ENCODE results near the gene ZSWIM4.
A peak's percentile ranks its signal among the peaks of the same experiment; 100 is the strongest.
"Not testable (repeated sequence)": the region's sequence is repeated elsewhere in the genome, so short reads cannot be mapped to it uniquely, and the experiment has no call there.

The ZSWIM4 gene

DNA sequence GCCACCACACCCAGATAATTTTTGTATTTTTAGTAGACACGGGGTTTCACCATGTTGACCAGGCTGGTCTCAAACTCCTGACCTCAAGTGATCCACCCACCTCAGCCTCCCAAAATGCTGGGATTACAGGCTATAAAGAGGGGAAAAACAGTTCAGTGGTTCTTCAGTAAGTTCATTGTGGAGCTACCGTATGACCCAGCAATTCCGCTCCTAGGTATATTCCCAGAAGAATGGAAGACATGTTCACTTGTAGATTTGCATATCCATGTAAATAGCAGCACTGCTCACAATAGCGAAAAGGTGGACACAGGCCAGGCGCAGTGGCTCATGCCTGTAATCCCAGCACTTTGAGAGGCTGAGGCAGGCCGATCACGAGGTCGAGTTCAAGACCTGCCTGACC lies 15.4 kb upstream of the ZSWIM4 start:
- H3K9me3 ChIP-seq (ENCODE audit: control insufficient read depth in 1 of 2, low read length in 2 of 2); H3K27ac ChIP-seq (ENCODE audit: low read length); H3K27me3 ChIP-seq (ENCODE audit: low read depth, low read length); H3K4me3 ChIP-seq (ENCODE audit: low read depth in 1 of 2, low read length in 2 of 2): not testable (repeated sequence)
- Histone ChIP-seq H3K4me1 (ENCODE audit: control insufficient read depth in 1 of 2, insufficient read depth in 2 of 2, low read length in 2 of 2) (peaks cover 7 to 23% of the 10 kb centered on the region in 2 donors), H3K36me3 (ENCODE audit: control insufficient read depth in 1 of 2, insufficient read depth in 2 of 2, low read length in 2 of 2) (peaks cover 23 to 32% of the 10 kb centered on the region in 2 donors)

DNA sequence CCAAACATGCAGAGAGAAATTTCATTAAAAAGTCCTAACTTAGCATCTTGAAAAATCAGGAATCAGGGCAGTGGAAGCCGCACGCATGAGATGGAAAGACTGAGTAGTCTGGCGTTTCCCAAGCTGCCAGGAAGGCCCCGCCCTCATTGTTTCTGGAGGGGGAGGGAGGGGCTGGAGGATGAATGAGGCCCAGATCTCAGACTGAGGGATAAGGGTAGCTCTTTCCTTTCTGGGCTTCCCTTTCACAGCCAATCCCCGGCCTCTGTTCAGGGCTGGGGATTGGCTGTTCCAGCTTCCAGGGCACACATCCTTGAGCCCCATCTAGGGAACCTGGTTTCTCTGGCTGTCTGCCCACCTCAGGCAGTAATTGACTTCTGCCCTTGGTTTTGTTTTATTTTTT lies 13.7 kb upstream of the ZSWIM4 start:
- H3K27ac ChIP-seq (ENCODE audit: low read length) = no peak overlapping the region
- H3K4me3 ChIP-seq (ENCODE audit: low read depth in 1 of 2, low read length in 2 of 2) = no peak overlapping the region
- H3K9me3 ChIP-seq (ENCODE audit: control insufficient read depth in 1 of 2, low read length in 2 of 2) = no peaks in the 10 kb centered on the region
- H3K27me3 ChIP-seq (ENCODE audit: low read depth, low read length) = no peaks in the 10 kb centered on the region
- H3K36me3 ChIP-seq (ENCODE audit: control insufficient read depth in 1 of 2, insufficient read depth in 2 of 2, low read length in 2 of 2) = peaks cover 19 to 27% of the 10 kb centered on the region in 2 donors
- peaks cover 0 to 8% of the 10 kb centered on the region in 2 donors for H3K4me1 ChIP-seq (ENCODE audit: control insufficient read depth in 1 of 2, insufficient read depth in 2 of 2, low read length in 2 of 2)

DNA sequence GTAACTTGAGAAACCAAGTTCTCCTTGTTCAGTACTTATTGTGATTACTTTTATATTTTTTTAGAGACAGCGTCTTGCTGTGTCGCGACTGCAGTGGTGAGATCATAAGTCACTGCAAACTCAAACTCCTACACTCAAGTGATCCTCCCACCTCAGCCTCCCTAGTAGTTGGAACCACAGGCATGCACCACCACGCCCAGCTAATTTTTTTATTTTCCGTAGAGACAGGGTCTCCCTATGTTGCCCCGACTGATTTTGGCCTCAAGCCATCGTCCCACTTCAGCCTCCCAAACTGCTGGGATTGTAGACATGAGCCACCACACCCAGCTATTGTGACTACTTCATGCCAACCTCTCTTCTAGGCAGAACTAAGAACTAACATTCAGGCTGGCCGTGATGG lies 12.7 kb upstream of the ZSWIM4 start:
- peaks cover 0 to 4% of the 10 kb centered on the region in 2 donors for H3K4me1 ChIP-seq (ENCODE audit: control insufficient read depth in 1 of 2, insufficient read depth in 2 of 2, low read length in 2 of 2)

DNA sequence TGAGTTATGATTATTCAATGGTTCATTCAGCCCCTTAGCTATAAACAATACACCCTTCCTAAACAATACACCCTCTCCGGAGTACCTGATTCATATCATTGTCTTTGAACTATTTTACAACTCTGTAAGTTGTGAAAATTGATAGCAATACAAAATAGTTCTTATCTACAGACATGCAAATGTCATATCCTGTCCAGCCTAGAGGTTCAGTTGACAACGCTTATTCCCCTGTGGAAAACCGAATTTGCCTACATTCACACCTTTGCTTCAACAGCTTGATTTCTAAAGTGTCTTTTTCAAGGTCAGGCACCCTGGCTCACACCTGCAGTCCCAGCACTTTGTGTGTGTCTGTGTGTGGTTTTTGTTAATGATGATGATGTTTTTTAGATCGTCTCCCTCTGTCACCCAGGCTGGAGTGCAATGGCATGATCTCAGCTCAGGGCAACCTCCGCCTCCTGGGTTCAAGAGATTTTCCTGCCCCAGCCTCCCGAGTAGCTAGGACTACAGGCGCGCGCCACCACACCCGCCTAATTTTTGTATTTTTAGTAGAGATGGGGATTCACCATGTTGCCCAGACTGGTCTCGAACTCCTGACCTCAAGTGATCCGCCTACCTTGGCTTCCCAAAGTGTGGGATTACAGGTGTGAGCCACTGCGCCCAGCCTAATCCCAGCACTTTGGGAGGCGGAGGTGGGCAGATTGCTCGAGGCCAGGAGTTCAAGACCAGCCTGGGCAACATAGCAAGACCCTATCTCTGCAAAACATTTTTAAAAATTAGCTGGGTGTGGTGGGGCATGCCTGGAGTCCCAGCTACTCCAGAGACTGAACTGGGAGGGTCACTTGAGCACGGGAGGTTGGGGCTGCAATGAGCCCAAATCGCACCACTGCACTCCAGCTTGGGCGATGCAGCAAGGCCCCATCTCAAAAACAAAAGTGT lies 11.4 kb upstream of the ZSWIM4 start:
- Histone ChIP-seq H3K9me3 (ENCODE audit: control insufficient read depth in 1 of 2, low read length in 2 of 2) (no peaks in the 10 kb centered on the region), H3K27ac (ENCODE audit: low read length) (no peak overlapping the region)

More for the DNA sequence above, 12.7 kb upstream of the ZSWIM4 start:
- Histone ChIP-seq H3K27me3 (ENCODE audit: low read depth, low read length) (no peaks in the 10 kb centered on the region), H3K4me3 (ENCODE audit: low read depth in 1 of 2, low read length in 2 of 2) (no peak overlapping the region), H3K36me3 (ENCODE audit: control insufficient read depth in 1 of 2, insufficient read depth in 2 of 2, low read length in 2 of 2) (peaks cover 17 to 18% of the 10 kb centered on the region in 2 donors), H3K9me3 (ENCODE audit: control insufficient read depth in 1 of 2, low read length in 2 of 2) (no peaks in the 10 kb centered on the region), H3K27ac (ENCODE audit: low read length) (no peak overlapping the region)

DNA sequence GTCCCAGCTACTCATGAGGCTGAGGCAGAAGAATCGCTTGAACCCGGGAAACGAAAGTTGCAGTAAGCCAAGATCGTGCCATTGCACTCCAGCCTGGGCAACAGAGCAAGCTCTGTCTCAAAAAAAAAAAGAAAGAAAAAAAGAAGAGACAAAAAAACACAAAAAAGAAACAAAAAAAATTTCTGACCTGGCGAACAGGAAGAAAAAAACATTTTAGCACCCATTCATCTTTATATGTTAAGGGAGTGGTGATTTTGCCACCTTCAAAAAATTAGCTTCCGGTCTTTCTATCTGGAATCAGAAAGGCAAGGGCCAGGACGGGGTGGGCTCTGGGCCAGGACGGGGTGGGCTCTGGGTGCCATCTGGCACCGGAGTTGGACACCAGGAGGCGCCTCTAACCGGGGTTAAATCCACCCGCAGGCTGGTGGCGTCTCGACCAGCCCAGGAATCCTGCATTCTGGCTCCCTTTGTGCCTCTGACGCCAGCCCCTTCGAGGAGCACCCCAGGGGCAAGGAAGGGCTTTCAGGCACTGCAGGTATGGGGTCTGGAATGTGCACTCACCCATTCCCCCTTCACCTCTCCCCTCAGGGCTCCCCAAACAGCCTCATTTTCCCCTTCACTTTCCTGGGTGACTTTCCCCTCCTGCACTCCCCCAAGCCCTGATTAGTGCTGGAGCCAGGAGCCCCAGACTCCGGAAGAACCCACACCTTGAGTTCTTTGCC lies 10.4 kb upstream of the ZSWIM4 start:
- no peaks in the 10 kb centered on the region for H3K27me3 ChIP-seq (ENCODE audit: low read depth, low read length)
- H3K27ac ChIP-seq (ENCODE audit: low read length) = no peak overlapping the region
- H3K9me3 ChIP-seq (ENCODE audit: control insufficient read depth in 1 of 2, low read length in 2 of 2) = no peaks in the 10 kb centered on the region
- H3K36me3 ChIP-seq (ENCODE audit: control insufficient read depth in 1 of 2, insufficient read depth in 2 of 2, low read length in 2 of 2) = no peaks in the 10 kb centered on the region
- H3K4me1 ChIP-seq (ENCODE audit: control insufficient read depth in 1 of 2, insufficient read depth in 2 of 2, low read length in 2 of 2) = peaks cover 0 to 4% of the 10 kb centered on the region in 2 donors
- H3K4me3 ChIP-seq (ENCODE audit: low read depth in 1 of 2, low read length in 2 of 2) = no peak overlapping the region

More for the DNA sequence above, 11.4 kb upstream of the ZSWIM4 start:
- Histone ChIP-seq H3K36me3 (ENCODE audit: control insufficient read depth in 1 of 2, insufficient read depth in 2 of 2, low read length in 2 of 2) (peaks cover 4 to 6% of the 10 kb centered on the region in 2 donors), H3K4me1 (ENCODE audit: control insufficient read depth in 1 of 2, insufficient read depth in 2 of 2, low read length in 2 of 2) (peaks cover 0 to 4% of the 10 kb centered on the region in 2 donors), H3K4me3 (ENCODE audit: low read depth in 1 of 2, low read length in 2 of 2) (no peak overlapping the region), H3K27me3 (ENCODE audit: low read depth, low read length) (no peaks in the 10 kb centered on the region)

DNA sequence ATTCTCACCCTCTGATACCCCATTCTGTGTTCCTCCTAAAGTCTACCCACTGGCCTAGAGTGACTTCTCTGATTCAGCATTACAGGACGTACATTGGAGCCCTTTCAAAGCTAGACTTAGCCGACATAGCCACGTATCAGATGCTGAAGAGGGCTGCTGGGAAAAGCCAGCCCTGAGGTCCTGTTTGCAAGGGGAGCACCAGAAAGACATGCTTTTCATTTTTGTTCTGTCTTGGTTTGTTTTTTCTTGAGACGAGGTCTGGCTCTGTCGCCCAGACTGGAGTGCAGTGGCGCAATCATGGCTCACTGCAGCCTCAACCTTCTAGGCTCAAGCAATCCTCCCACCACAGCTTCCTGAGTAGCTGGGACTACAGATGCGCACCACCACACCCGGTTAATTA lies 6.3 kb upstream of the ZSWIM4 start:
- Histone ChIP-seq H3K36me3 (ENCODE audit: control insufficient read depth in 1 of 2, insufficient read depth in 2 of 2, low read length in 2 of 2) (no peaks in the 10 kb centered on the region), H3K9me3 (ENCODE audit: control insufficient read depth in 1 of 2, low read length in 2 of 2) (no peaks in the 10 kb centered on the region), H3K4me1 (ENCODE audit: control insufficient read depth in 1 of 2, insufficient read depth in 2 of 2, low read length in 2 of 2) (peaks cover 3 to 4% of the 10 kb centered on the region in 2 donors), H3K27ac (ENCODE audit: low read length) (no peak overlapping the region), H3K4me3 (ENCODE audit: low read depth in 1 of 2, low read length in 2 of 2) (no peak overlapping the region), H3K27me3 (ENCODE audit: low read depth, low read length) (no peaks in the 10 kb centered on the region)

DNA sequence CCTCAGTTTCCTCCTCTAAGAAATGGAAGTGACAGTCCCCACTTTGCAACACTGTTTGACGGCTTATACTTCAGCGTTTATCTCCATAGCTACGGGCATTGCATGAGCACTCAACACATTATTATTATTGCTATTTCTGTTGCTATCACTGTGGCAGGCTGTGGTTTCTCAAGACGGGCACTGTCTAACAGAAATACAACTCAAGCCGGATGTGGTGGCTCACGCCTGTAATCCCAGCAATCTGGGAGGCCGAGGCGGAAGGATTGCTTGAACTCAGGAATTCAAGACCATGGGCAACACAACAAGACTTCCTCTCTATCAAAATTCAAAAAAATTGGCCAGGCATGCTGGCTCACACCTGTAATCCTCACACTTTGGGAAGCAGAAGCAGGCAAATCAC lies 4.9 kb upstream of the ZSWIM4 start:
- Histone ChIP-seq H3K36me3 (ENCODE audit: control insufficient read depth in 1 of 2, insufficient read depth in 2 of 2, low read length in 2 of 2) (peaks cover 0 to 4% of the 10 kb centered on the region in 2 donors), H3K27me3 (ENCODE audit: low read depth, low read length) (no peaks in the 10 kb centered on the region), H3K9me3 (ENCODE audit: control insufficient read depth in 1 of 2, low read length in 2 of 2) (no peaks in the 10 kb centered on the region), H3K4me3 (ENCODE audit: low read depth in 1 of 2, low read length in 2 of 2) (no peak overlapping the region), H3K27ac (ENCODE audit: low read length) (no peak overlapping the region), H3K4me1 (ENCODE audit: control insufficient read depth in 1 of 2, insufficient read depth in 2 of 2, low read length in 2 of 2) (peaks cover 4 to 9% of the 10 kb centered on the region in 2 donors)

DNA sequence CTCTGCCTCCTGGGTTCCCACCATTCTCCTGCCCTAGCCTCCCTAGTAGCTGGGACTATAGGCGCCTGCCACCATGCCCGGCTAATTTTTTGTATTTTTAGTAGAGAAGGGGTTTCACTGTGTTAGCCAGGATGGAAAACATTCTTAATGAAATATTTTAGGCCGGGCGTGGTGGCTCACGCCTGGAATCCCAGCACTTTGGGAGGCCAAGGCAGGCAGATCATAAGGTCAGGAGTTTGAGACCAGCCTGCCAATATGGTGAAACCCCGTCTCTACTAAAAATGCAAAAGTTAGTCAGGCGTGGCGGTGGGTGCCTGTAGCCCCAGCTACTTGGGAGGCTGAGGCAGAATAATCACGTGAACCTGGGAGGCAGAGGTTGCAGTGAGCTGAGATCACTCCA lies 1.9 kb upstream of the ZSWIM4 start:
- not testable (repeated sequence) for H3K36me3 ChIP-seq (ENCODE audit: control insufficient read depth in 1 of 2, insufficient read depth in 2 of 2, low read length in 2 of 2); H3K9me3 ChIP-seq (ENCODE audit: control insufficient read depth in 1 of 2, low read length in 2 of 2); H3K4me3 ChIP-seq (ENCODE audit: low read depth in 1 of 2, low read length in 2 of 2); H3K27me3 ChIP-seq (ENCODE audit: low read depth, low read length); H3K27ac ChIP-seq (ENCODE audit: low read length)
- H3K4me1 ChIP-seq (ENCODE audit: control insufficient read depth in 1 of 2, insufficient read depth in 2 of 2, low read length in 2 of 2) = peaks cover 12 to 30% of the 10 kb centered on the region in 2 donors

DNA sequence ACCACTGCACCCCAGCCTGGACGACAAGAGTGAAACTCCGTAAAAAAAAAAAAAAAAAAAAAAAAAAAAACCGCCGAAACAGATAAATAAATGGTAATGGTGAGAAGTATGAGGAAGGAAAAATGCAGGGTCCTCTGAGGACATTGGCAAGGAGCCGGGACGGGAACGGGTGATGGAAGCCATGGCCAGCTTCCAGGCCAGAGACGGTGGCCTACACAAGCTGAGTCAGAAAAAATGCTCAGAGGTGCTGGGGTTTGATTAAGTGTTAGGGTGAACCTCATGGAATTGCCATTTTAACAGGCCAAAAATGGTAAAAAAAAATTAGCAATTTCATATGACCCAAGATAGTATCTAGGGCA lies 866 bp upstream of the ZSWIM4 start:
- Histone ChIP-seq H3K9me3 (ENCODE audit: control insufficient read depth in 1 of 2, low read length in 2 of 2) (no peaks in the 10 kb centered on the region), H3K27me3 (ENCODE audit: low read depth, low read length) (no peaks in the 10 kb centered on the region), H3K4me3 (ENCODE audit: low read depth in 1 of 2, low read length in 2 of 2) (peak overlapping the region; percentile 64 to 78), H3K4me1 (ENCODE audit: control insufficient read depth in 1 of 2, insufficient read depth in 2 of 2, low read length in 2 of 2) (peaks cover 12 to 30% of the 10 kb centered on the region in 2 donors), H3K36me3 (ENCODE audit: control insufficient read depth in 1 of 2, insufficient read depth in 2 of 2, low read length in 2 of 2) (peaks cover 0 to 4% of the 10 kb centered on the region in 2 donors), H3K27ac (ENCODE audit: low read length) (peak overlapping the region; percentile 82)

DNA sequence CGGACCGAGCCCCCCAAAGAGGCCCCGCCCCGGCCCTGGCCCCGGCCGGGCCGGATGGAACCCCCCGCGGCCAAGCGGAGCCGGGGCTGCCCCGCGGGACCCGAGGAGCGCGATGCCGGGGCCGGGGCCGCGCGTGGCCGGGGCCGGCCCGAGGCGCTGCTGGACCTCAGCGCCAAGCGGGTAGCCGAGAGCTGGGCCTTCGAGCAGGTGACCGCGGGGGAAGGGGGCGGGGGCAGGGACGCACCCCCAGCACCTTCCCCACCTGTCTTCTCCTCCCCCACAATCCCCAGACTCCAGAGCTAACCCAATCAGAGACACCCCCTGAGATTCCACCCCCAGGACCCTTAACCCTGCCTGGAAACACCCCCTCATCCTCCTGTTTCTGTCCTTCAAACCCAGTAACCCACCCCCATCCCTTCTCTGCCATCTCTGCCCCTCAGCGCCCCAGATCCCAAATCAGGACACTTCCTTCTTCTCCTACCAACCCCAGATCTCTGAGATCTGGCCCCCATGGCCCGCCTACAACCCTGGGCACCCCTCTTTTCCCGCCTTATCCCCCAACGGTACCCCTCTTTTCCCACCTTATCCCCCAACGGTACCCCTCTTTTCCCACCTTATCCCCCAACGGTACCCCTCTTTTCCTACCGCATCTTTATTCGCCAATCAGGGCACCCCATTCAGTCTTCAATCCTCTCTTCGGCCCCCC lies 505 bp downstream of the ZSWIM4 start:
- Histone ChIP-seq H3K4me3 (ENCODE audit: low read depth in 1 of 2, low read length in 2 of 2) (peak overlapping the region; percentile 60 to 78), H3K36me3 (ENCODE audit: control insufficient read depth in 1 of 2, insufficient read depth in 2 of 2, low read length in 2 of 2) (peaks cover 0 to 4% of the 10 kb centered on the region in 2 donors), H3K27ac (ENCODE audit: low read length) (peak overlapping the region; percentile 72), H3K27me3 (ENCODE audit: low read depth, low read length) (no peaks in the 10 kb centered on the region), H3K4me1 (ENCODE audit: control insufficient read depth in 1 of 2, insufficient read depth in 2 of 2, low read length in 2 of 2) (peaks cover 12 to 30% of the 10 kb centered on the region in 2 donors), H3K9me3 (ENCODE audit: control insufficient read depth in 1 of 2, low read length in 2 of 2) (no peaks in the 10 kb centered on the region)

All from muscle layer of duodenum (tissue), 2 donors.